Stimulated activated CD4-positive, alpha-beta T cell treated with anti-CD3 and anti-CD28 coated beads, Interleukin-4, amount 100 ng/mL, for 48 hours (primary cell): ENCODE data around the gene POLRMT.
"Not testable (repeated sequence)": the region's sequence is repeated elsewhere in the genome, so short reads cannot be mapped to it uniquely, and the experiment has no call there.

ENCODE experiments used
- DNase-seq, 2 donors: peaks; one replicate each; pipeline ENCODE4 v3.0.0-alpha.2; 2020; ENCODE audit warnings: low read depth in 2 of 2

Gene POLRMT

DNA sequence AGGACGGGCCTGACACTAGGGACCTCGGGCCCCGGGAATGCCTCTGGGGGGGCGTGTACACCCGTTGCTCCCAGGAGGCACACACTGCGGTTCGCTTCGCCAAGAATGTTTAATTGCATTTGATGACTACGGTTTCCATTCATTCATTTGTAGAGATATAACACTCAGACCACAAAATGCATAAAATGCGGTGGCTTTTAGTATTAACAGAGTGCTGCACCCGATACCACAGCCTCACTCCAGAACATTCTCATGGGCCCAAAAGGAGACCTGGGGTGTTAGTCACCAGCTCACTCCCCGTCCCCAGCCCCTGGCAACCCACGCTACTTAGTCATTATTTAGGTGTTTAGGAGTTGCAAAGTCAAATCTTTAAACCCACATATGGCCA lies 21.9 kb downstream of the POLRMT start:
- DNase-seq = peak; percentile 46 to 76

DNA sequence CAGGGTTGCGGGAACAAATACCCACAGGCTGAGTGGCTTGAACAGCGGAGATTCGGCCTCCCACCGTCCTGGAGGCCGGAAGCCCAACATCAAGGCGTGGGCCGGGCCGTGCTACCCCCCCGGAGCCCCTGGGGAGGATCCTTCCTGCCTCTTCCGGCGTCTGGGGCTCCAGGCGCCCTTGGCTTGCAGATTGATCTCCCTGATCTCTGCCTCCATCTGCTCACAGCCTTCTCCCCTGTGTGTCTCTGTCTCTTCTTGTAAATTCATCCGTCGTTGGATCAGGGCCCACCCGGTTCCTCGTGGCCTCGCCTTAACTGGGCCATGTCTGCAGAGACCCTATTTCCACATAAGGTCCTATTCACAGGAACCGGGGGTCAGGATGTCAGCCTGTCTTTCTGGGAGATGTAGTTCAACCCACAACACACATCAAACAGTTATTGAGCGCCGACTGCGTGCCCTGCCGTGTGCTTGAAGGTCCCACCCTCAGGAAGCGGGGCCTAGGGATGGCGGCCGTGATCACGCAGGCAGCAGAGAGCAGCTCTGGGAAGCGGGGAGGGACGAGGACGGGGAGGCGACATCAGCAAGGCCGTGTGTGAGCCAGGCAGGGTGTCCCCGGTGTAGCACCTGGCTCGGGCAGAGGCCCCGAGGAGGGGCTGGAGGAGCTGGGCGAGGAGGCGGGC lies 22.4 kb downstream of the POLRMT start:
- DNase-seq = peak; percentile 45 to 50

DNA sequence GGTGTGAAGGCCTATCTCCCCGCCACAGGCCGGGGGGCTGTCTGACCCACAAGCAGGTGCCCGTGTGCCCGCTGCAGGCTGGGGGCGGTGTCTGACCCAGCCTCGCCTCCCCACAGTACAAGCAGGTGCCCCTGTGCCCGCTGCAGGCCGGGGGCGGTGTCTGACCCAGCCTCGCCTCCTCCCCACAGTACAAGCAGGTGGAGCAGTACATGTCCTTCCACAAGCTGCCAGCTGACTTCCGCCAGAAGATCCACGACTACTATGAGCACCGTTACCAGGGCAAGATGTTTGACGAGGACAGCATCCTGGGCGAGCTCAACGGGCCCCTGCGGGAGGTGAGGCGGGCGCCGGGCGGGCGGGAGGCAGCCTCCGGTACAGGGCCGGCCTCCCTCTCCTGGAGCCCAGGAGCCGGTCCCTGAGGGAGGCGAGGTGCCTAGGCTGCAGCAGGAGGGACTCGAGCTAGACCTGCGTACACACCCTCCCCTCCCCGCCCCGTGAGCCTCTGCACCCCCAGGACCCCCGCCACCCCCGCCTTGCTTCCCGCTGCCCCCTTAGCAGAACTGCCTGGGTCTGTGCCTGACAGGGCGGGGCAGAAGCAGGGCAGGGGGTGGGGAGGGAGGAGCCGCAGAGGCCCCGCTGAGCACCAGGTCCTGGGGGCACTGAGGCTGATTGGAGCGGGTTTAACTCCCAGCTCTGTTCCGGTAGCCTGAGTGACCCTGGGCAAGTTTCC lies 23.1 kb downstream of the POLRMT start:
- DNase-seq = no peak

DNA sequence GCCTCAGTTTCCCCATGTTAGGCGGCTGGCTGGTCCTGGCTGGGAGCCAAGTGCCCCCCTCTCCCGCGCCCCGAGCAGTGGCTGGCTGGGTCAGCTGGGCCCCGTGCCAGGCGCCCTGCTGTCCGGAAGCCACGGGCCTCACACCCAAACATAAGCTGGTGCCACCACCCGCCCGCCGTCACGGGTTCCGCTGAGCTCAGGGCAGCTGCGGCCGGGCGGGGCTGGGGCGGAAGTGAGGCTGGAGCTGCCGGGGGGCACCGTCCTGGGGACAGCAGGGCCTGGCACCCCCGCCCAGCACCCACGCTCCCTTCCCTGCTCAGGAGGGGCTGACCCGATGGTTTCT lies 24.4 kb downstream of the POLRMT start:
- DNase-seq = no peak

DNA sequence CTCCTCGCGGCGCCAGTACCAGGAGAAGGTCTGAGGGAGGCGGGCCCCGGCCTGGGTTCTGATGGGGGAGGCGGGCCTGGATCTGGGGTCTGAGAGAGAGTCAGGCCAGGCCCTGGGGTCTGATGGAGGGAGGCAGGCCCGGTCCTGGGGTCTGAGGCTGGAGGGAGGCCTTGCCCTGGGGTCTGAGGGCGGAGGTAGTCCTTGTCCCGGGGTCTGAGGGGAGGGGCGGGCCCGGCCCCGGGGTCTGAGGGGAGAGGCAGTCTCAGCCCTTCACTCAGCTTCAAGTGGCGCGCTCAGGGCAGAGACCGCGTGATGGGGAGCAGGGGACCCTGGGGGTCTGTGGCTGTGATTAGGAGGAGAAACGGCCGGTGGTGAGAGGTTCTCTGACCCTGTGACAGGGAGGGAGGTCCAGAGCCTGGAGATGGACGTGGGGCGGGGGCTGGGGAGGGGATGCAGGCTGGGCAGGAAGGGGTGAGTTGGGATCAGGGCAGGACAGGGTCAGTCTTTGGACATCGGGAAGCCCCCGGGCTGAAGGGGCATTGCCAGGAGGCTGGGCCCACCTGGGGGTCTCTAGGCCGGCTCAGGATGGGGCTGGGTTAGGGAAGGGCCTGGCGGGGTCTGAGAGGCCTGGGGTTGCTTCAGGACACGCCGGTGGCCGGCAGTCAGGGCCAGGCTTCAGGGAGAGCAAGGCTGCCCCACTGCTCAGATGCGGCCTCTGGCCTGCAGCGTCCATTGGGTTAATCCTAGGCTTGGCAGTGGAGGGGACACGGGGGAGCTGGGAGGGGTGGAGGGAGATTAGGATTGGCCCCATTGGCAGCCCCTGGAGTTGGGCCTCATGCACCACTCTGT lies 25.0 kb downstream of the POLRMT start:
- no peak for DNase-seq

DNA sequence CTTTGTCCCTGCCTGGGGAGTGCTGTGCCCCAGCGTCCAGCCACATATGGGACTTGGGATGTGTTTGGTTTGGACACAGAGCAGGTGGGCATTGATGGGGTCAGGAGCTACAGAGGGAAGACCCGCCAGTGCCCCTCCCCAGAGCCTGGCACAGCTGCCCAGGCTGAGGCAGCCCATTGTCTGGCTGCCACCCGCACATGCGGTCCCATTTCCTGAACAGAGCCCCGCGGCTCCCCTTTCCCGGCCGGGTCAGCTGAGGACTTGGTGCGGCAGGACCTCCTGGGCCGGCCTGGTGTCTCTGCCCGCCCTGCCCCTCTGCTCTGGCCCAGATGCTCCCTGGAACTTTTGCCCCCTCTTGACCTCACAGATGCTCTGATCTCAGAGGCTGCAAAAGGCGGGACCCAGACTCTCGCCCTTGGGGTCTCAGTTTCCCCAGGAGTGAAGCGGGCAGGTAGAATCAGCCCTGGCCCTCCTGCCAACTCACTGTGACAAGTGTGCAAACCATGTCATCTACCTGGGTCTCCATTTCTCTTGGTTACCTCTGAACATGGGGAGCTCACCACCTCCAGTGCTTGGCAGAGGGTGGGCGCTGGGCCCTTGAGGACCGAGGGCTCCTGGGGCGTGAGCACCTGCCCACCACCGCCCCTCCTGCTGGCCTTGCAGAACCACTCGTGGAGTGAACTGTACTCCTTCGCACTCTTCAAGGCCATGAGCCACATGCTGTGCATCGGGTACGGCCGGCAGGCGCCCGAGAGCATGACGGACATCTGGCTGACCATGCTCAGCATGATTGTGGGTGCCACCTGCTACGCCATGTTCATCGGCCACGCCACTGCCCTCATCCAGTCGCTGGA lies 25.8 kb downstream of the POLRMT start:
- no peak for DNase-seq

DNA sequence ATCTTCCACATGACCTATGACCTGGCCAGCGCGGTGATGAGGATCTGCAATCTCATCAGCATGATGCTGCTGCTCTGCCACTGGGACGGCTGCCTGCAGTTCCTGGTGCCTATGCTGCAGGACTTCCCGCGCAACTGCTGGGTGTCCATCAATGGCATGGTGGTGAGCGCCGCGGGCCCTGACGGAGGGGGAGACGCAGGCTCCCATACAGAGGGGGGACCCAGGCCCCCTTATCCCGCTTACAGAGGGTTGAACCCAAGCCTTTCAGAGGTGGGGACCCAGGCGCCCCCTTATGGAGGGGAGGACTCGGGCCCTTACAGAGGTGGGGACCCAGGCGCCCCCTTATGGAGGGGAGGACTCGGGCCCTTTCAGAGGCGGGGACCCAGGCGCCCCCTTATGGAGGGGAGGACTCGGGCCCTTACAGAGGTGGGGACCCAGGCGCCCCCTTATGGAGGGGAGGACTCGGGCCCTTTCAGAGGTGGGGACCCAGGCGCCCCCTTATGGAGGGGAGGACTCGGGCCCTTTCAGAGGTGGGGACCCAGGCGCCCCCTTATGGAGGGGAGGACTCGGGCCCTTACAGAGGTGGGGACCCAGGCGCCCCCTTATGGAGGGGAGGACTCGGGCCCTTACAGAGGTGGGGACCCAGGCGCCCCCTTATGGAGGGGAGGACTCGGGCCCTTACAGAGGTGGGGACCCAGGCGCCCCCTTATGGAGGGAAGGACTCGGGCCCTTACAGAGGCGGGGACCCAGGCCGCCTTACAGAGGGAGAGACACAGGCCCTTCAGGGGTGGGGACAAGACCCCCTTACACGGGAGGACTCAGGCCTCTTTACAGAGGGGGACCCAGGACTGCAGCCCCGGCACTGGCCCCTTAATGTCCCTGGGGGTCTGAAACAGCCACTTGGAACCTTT lies 28.0 kb downstream of the POLRMT start:
- peak in 1 of 2 donors; percentile 21 for DNase-seq

DNA sequence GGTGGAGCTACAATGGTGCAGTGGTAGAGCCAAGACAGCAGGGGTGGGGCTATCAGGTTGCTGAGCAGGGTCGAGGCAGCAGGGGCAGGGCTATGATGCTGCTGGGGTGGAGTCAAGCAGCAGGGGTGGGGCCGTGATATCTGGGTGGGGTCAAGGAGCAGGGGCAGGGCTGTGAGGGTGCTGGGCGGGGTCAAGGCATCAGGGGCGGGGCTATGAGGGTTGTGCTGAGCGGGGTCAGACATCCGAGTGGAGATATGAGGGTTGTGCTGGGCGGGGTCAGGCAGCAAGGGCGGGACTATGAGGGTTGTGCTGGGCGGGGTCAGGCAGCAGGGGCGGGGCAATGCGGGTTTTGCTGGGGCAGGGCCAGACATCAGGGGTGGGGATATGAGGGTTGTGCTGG lies 29.0 kb downstream of the POLRMT start:
- DNase-seq = peak; percentile 48 to 74

DNA sequence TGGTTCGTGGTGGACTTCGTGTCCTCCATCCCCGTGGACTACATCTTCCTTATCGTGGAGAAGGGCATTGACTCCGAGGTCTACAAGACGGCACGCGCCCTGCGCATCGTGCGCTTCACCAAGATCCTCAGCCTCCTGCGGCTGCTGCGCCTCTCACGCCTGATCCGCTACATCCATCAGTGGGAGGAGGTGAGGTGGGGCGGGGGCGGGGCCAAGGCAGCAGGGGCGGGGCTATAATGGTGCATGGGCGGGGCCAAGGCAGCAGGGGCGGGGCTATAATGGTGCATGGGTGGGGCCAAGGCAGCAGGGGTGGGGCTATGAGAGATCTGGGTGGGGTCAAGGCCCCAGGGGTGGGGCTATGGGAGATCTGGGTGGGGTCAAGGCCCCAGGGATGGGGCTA lies 29.6 kb downstream of the POLRMT start:
- DNase-seq = not testable (repeated sequence)

DNA sequence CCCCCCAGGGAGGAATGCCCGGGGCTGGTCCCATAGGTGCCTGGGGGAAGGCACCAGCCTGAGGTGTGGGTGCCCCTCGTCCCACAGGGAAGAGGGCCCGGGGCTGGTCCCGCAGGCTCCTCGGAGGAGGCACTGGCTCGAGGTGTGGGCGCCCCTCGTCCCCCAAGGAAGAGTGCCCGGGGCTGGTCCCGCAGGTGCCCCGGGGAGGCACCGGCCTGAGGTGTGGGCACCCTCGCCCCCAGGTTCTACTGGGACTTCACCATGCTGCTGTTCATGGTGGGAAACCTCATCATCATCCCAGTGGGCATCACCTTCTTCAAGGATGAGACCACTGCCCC lies 30.1 kb downstream of the POLRMT start:
- DNase-seq = not testable (repeated sequence)

DNA sequence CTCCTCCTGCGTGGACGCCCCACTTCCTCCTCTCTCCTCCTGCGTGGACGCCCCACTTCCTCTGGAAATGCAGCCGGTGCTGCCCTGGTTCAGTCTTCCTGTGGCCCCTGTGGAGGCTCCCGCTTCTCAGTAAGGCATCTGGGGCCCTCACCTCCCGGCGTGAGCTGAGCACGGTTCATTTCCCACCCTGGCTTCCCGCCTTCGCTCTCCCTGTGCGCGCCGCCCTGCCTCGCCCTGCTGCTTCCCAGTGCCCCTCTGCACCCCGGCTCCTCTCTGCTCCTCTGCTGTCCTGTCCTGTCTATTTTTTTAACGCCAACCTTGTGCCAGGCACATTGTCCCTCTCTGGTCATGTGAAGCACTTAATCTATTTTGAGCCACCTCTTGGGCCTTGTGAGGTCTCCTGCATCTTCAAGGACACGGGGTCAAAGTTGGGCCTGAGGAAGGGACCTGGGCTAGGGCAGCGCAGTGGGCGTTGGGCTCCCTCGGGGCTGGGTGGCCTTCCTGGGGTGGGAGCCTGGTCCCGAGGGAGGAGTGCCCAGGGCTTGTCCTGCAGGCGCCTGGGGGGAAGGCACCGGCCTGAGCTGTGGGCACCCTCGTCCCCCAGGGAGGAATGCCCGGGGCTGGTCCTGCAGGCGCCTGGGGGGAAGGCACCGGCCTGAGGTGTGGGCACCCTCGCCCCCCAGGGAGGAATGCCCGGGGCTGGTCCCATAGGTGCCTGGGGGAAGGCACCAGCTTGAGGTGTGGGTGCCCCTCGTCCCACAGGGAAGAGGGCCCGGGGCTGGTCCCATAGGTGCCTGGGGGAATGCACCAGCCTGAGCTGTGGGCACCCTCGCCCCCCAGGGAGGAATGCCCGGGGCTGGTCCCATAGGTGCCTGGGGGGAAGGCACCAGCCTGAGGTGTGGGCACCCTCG lies 30.7 kb downstream of the POLRMT start:
- no peak for DNase-seq

DNA sequence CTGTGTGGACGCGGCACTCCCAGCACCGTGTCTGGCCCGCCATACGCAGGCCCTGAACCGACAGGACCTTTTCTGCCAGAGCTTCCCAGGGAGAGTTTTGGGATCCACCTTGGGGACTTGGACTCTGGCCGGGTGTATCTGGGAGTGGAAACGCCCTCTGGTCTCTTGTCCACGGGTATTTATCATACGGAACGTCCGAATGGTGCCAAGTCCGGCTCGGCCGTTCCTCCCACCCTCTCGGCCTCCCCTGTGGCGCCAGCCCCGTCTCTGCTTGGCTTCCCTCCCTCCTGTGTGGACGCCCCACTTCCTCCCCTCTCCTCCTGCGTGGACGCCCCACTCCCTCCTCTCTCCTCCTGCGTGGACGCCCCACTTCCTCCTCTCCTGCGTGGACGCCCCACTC lies 31.5 kb downstream of the POLRMT start:
- no peak for DNase-seq

DNA sequence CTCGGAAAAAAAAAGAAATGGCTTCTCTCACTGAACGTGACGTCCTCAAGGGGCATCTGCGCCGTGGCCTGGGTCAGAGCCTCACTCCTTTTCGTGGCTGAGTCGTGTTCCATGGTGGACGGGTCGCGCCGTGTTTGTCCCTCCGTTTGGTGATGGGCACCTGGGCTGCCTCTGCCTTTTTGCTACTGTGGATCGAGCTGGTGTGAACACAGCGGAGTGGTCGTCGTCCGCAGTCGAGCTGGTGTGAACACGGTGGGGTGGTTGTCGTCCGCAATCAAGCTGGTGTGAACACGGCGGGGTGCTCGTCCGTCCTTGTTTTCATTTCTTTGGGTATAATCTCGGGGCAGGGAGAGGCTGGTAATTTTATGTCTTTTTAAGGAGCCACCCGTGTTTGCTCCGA lies 32.0 kb downstream of the POLRMT start:
- DNase-seq = no peak

DNA sequence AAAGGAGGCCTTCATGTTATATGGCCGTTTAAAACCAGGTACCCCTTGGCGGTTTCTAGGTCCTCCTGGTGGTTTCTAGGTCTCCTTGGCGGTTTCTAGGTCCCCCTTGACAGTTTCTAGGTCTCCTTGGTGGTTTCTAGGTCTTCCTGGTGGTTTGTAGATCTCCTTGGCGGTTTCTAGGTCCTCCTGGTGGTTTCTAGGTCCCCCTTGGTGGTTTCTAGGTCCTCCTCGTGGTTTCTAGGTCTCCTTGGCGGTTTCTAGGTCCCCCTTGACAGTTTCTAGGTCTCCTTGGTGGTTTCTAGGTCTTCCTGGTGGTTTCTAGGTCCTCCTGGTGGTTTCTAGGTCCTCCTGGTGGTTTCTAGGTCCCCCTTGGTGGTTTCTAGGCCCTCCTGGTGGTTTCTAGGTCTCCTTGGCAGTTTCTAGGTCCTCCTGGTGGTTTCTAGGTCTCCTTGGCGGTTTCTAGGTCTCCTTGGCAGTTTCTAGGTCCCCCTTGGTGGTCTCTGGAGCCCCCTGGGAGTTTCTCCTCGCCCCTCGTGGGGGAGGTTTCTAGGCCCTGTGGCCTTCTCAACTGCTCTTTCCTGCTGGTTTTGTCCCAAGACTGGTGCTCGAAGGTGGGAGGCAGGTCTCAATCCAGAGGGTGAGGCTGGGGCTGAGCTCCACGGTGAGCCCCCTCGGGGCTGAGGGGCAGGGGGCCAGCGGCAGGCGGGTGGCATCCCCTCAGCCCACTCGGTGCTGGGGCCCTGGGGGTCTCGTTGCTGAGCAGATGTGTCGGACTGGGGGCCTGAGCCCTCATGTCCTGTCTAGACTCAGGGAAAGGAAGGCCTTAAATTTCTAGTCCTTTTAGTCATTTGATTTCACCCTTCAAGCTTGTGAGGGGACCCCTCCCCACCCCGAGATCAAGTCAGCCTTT lies 35.7 kb downstream of the POLRMT start:
- DNase-seq = no peak

DNA sequence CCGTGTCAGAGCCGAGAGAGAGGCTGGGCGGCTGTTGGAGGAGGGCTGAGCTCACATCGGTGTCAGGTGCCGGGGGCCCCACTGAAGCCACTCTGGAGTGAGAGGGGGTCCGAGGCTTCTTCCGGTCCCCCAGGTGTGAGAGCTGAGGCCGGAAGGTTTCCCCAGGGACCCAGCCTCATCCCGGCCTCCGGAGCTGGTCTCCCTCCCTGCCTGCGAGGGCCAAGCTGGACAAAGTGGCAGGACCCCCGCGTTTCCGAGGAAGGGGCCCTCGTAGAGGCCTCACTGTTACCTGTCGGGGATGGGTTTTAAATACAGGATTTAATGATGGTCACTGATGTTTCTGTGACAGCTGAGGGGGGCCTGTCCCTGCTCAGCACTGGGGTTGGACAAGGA lies 37.1 kb downstream of the POLRMT start:
- no peak for DNase-seq

DNA sequence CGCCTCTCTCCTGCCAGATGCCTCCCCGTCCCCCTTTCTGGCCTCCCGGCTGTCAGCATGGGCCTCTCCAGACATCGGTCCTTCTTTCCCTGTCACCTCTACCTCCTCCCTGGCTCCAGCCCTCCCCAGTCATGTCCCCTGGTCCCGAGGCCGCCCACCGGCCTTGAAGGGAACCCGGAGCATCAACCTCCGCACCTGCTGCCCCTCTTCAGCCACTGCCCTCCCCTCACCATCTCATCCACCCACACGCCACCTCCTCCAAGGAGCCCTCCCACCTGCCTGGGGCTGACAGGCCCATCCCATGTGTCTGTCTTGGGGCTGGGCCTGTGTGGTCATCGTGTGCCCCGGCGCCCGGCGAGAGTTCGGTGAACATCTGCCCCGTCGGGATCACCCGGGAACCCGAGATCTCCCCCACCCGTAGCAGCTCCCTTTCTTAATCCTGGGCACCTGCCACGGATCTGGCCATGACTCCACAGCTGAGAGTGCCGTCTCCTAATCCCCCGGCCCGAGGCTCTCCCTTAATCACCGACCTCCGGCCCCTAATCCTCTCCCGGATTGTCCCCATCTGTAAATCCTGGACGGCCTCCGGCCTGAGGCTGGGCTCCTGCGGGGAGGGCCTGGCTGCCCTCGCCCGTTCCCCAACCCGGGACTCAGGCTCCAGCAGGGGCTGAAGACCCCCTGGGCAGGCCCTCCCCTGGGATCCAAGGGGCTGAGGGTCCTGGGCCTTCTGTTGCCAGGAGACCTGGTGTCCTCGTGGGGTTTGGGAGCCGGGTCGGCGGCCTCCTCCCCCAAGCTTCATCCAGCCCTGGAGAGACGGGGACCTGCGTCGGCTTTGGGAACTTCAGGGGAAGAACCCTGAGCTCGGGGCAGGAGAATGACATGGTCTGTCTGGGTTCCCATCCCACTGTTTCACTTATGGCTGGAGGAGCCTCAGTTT lies 37.7 kb downstream of the POLRMT start:
- DNase-seq = no peak

DNA sequence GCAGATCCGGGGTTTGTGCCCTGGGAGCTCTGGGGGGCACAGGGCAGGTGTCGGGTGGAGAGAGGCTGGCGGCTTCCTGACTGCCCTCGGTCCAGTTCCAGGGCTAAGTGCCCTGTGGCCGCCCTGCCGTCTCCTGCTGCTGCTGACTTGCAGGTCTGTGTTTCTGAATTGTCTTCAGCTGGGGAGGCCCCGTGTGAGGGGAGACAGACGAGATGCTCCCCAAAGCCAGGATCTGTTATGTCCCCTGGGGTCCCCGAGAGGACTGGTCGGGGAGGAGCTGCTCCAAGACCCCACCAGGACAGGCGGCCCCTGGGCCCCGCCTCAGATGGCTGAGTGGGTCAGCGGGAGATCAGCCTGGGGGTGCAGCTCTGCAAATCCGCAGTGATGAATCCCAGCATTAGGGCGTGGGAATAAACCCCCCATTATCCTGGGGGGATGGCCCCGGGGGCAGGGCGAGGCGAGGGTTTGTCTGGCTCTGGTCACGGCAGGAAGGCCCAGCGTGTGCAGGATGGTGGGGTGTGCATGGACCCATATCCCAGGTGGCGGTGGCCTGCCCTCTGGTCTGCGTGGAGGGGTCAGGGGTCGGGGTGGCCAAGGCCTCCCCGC lies 39.0 kb downstream of the POLRMT start:
- DNase-seq = no peak
